ENCODE measurements around the gene ADSL.

Gene ADSL

DNA sequence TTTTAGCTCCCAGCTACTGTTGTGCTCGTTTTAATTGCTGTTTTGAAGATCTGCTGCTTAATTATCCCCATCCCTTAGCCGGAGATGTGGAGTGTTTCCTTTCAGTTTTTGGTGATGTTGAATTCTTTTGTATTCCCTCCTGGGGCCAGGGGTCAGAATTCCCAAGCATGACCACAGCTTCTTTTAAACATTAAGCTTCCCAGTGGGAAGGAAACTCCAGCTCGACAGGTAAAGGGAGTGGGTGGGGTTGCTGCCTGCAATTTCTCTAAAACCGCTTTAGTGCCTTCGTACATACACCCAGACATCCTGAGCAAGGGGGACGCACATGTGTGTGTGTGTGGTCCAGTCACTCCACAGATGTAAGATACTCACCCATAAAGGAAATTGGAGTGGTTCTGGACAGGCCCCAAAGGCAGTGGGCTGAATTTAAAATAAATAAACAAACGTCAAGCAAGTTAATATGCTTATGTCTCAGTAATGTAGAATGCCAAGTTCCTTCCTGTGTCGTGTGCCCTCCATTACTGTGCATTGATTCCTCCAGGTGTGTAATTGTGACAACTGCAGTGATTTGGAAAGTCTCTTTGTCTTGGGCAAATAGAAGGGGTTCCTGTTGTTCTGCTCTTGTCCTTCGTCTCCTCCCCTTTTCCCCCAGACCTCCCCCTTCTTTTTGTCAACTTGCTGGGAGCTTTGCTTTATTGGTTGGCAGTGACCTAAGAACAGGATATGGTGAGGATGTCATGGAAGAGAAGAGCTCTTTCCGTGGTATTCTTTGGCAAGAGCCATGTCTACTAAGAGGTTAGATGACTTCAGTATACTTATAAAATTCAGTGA lies 19.2 kb upstream of the ADSL start:
- FAIRE-seq (no peak), DNase-seq (ENCODE audit: low spot score) (no peak)

DNA sequence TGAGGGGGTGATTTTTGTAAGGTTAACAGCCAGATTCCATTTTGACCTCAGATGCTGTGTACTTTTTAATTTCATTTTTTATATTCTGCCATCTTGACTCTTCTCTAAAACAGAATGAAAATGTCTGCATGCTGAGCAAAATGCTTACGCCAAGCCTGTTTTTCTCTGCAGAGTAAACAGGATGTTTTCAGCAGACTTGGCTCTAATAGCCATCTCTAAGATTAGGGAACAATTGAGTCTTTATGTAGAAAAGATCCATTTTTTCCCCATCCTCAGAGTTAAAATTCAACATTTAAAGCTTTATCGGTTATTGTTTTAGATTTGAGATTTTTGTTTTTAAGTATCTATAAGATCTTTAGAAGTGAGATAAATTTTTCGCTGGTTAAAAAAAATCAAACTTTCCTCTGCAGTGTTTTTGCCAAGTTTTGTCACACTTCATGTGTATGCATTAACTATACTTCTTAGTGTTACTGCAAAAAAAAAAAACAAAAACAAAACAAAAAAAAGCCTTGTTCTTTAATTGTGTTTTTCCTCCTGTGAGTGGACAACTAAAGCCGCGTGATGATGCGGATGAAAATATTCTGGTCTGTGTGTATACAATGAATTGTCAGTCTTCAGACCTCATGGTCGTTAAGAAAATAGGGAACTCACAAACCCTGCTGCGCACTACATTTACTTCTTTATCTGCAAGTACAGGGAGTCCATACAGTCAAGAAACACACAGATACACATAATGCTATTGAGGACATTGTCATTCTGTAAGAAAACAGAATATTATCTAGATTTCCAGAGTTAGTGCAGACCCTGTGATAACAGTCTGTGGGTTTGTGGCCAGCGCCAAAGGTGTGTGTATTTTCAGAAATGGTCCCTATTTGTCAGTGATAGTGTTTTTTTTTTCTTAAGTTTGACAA lies 17.5 kb upstream of the ADSL start:
- FAIRE-seq (no peak), DNase-seq (ENCODE audit: low spot score) (no peak)

DNA sequence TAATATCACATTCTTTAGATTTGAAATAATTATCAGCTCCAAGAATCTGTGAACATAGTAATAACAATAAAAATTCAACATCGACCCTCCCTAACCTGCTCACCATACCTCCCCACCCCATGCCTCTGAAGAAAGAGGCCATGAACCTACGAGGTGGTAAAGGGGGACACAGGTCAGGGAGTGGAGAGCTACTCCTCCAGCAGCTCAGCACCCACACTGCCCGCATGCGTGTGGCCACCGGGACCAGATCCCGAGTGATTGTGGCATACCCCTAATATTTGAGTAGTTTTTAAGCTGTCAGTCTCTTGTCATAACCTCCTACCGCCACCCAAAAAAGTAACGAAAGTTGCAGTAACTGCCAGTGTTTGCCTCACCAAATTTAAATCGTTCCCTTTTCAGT lies 16.8 kb upstream of the ADSL start:
- no peak for DNase-seq (ENCODE audit: low spot score)
- no peak for FAIRE-seq

DNA sequence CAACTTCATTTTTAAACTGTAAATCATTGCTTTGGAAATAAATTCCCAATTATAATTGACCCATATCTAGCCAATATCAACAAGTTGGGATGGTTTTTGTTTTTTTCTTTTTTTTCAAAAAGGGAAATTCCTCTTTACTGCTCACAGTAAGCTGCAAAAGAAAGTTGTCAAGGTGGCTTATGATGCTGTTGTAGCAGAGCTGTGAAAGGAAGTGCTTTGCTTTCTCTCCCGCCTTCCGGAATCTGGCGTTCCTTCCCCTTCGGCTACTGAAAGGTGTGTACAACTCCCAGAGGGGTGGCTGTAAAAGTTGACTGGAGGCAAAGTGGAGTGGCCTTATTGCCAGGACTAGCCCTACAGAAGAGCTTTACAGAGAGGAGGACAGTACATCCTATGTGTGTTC lies 16.2 kb upstream of the ADSL start:
- DNase-seq (ENCODE audit: low spot score) (no peak), FAIRE-seq (no peak)

DNA sequence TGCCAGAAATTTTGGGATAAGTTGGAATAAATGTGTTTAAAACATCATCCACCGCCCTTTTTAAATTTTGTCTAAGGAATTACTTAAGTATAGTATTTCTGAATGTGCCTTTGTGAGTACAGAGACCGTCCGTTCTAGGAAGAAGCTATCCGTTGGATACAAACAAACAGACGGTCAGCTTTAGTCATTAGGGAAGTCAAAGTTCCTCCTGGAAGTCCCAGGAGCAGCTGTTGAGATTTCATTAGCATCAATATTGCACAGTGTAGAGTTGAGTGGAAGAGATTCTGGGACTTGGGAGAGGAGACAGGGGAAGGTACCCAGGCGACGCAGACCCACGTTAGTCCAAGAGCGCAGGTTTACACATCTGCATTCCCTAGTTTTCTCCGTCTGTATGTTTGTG lies 15.7 kb upstream of the ADSL start:
- DNase-seq (ENCODE audit: low spot score) (no peak), FAIRE-seq (no peak)

DNA sequence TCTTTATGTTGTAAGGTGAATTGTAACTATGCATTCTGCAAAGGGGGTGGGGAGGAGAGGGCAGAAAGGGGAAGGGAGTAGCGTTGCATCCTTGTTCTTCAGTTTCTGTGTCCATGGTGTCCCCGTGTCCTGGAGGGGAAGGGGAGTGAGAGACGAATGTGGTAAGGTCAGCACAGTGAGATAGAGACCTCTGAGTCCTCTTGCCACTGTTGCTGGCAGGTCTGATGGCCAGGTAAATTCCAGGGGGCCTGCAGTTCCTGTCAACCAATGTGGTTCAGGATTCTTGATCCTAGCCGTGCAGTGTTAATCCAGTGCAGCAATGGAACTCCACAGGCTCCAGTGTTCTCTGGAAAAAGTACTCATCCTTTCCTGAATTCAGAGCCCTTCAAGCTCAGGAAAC lies 14.6 kb upstream of the ADSL start:
- no peak for DNase-seq (ENCODE audit: low spot score)
- no peak for FAIRE-seq

DNA sequence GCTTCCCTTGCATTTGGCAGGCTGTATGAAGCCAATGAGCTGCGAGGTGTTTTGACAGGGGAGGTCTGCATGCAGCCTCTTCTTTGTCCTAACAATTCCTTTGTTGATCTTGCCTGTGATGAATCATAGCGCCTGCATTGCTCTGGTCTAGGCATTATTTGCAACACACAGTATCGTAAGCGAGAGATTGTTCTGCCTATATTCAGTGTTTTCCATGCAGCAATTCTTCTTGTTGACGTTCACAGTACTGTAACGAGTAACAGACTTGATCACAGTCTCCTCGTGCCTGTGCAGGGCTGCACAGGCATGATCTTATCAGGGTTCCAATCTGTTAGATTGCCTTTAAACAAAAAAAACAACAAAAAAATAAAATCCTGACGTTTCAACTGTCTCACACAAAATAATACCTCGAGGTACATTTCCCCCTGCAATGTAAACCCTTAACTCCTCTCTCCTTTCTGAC lies 13.9 kb upstream of the ADSL start:
- FAIRE-seq, result no peak
- DNase-seq (ENCODE audit: low spot score), result no peak

DNA sequence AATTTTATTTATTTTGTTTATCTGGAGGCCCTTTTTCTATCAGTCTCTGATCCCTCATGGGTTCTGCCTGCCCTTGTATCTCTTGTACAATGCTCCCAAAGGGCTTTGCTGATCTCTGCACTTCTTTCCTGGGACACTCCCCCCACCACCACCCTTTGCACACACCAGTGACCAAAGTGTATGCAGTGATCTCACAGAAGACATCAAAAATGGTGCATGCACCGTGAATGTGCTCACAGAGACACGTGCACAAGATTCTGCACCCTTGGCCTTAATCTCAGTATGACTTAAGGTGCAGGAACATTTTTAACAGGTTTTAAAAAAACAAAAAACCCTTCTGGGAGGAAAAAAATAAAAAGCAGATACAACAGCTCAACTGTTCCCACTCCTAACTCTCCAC lies 12.2 kb upstream of the ADSL start:
- no peak for DNase-seq (ENCODE audit: low spot score)
- no peak for FAIRE-seq

DNA sequence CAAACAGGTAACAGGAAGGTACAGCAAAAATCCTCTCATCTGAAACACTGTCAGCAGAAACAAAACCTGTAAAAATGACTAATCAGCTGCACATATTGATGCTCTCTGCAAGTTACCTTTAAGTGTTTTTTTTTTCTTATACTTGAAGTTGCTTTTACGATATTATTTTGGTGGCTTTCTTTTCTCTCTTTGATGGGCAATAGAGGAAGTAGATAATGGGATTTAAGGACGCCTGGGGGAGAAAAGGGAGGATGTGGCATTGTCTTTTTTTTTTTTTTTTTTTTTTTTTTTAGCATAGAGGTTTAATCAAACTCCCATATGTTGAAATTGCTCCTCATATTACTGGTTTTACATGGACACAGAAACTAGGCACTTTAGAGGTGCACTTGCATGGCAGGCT lies 11.4 kb upstream of the ADSL start:
- FAIRE-seq (no peak), DNase-seq (ENCODE audit: low spot score) (no peak)

DNA sequence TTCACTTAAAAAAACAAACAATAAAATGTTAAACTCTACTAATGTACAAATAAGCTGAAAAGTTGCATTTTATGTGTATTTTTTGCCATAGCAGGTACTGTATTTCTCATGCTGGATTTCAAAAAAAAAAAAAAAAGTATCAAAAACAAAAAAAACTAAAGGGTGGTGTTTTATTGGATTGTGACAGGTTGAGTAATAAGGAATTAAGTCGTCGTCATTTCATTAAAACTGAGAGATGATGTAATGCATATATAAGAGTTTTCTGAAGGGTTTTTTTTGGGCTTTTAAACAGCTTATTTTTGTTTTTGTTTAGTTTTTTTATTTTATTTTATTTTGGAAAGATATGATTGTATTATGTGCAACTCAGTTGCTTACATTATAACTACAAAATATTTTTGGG lies 10.9 kb upstream of the ADSL start:
- FAIRE-seq, result no peak
- DNase-seq (ENCODE audit: low spot score), result no peak

DNA sequence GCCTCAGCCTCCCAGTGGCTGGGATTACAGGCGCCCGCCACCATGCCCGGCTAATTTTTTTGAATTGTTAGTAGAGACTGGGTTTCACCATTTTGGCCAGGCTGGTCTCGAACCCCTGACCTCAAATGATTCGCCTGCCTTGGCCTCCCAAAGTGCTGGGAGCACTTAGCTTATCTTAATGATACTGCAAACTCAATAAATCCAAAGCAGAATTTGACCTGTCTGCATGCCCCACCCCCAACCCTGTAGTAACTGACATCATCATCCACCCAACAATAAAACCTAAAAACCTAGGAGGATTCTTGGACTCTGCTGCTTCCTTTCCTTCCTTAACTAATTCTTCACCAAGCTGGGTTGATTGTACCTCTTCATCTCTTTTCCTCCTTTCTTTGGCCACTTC lies 6.3 kb upstream of the ADSL start:
- no peak for FAIRE-seq
- no peak for DNase-seq (ENCODE audit: low spot score)

DNA sequence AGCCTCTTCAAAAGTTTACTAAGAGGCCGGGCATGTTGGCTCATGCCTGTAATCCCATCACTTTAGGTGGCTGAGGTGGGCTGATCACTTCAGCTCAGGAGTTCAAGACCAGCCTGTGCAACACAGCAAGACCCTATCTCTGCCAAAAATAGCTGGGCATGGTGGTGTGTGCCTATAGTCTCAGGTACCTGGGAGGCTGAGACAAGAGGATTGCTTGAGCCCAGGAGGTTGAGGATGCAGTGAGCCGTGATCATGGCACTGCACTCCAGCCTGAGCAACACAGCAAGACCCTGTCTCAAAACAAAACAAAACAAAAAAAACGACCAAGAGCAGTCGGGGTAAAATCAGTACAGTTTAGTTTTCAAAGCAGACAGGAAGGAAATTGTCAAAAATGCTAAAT lies 4.7 kb upstream of the ADSL start:
- no peak for DNase-seq (ENCODE audit: low spot score)
- no peak for FAIRE-seq

DNA sequence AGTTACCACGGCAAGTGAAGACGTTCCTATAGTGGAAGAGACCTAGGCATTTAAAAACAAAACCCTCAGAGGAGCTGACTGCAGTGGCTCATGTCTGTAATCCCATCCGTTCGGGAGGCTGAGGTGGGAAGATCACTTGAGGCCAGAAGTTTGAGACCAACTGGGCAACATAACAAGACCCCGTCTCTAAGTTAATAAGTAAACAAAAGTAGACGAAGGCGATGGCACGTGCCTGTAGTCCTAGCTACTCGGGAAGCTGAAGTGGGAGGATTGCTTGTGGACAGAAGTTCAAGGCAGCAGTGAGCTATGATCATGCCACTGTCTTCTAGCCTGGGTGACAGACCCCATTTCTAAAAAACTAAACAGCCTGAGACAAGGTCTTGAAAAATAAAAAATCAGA lies 3.8 kb upstream of the ADSL start:
- FAIRE-seq, result no peak
- no peak for DNase-seq (ENCODE audit: low spot score)

DNA sequence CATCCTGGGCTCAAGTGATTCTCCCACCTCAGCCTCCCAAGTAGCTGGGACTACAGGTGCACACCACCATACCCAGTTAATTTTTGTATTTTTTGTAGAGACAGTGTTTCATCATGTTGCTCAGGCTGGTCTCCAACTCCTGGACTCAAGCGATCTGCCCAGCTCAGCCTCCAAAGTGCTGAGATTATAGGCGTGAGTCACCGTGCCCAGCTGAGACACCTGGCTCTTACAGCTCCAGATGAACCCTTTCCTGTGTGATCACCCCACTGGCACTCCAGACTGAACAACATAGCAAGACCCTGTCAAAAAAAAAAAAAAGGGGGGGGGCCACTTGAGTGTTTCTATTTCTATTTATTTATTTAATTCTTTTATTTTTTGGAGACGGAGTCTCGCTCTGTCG lies 1.0 kb upstream of the ADSL start:
- DNase-seq (ENCODE audit: low spot score) (peak; percentile 36), FAIRE-seq (no peak)

DNA sequence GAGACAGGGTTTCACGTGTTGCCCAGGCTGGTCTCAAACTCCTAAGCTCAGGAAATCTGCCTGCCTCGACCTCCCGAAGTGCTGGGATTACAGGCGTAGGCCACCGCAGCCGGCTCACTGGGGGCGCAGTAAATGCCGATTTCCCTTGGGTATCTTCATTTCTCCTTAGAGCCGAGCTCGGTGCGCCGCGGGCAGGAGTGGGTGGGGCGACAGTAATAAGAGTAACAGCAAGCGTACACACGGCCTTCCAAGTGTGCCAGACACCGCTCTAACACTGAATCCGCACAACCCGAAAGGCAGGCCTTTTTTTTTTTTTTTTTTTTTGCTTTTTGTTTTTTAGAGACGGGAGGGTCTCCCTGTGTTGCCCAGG lies 500 bp upstream of the ADSL start:
- no peak for FAIRE-seq
- DNase-seq (ENCODE audit: low spot score), result no peak

DNA sequence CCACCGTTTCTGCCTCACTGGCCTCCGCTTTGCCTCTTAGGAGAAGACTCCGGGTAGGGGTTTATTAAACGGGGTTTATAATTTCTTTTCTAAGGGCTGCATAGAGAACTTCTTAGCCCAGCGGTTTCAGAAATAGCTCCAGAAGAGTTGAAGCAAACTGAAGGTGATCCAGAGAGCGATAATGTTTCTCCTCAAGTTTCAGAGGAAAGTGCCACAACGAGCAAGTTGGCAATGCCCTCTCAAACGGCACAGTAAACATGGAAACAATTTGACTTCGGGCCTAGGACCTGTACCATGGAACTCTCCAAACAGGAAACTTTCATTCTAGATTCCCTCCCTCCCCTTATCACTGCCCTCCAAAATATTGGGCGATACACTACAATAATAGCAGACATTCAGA lies 1.0 kb downstream of the ADSL start:
- no peak for DNase-seq (ENCODE audit: low spot score)
- no peak for FAIRE-seq

DNA sequence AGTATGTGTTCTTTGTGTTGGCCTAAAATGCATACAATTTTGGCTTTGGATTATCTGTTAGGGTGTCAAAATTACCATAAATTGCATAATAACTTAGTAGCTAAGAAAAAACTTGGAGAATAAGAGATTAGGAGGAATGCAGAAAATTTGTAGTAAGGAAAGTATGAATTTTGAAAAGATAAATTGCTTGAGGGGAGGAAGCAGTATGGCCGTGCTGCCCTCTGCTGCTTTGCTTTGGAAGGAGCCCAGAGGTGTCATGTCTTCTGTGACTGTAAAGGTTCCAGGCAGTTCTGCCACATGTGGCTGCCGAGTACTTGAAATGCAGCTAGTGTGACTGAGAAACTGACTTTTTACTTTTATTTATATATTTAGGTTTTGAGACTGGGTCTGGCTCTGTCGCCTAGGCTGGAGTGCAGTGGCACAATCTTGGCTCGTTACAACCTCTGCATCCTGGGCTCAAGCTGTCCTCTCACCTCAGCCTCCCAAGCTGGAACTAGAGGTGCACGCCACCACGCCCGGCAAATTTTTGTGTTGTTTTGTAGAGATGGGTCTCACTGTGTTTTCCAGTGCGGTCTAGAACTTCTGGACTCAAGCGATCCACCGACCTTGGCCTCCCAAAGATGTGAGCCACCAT lies 1.8 kb downstream of the ADSL start:
- FAIRE-seq, result no peak
- peak; percentile 31 for DNase-seq (ENCODE audit: low spot score)

DNA sequence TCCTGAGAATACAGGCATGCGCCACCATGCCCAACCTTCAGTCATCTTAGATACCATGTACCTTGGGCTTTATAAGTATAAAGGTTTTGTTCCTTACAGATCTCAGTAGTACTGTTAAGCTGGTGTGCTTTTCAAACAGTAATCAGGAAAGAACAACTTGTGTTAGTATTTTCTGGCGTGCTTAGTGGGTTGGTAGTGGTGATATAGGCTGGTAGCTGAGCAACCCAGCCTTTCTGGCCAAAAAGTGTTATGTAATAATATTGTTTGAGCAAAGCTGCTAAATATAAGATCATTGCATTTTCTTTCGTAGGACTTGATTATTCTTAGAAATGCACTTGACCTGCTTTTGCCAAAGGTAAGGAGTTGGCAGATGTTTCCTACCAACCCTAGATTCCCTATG lies 6.5 kb downstream of the ADSL start:
- DNase-seq (ENCODE audit: low spot score), result no peak
- FAIRE-seq, result no peak

DNA sequence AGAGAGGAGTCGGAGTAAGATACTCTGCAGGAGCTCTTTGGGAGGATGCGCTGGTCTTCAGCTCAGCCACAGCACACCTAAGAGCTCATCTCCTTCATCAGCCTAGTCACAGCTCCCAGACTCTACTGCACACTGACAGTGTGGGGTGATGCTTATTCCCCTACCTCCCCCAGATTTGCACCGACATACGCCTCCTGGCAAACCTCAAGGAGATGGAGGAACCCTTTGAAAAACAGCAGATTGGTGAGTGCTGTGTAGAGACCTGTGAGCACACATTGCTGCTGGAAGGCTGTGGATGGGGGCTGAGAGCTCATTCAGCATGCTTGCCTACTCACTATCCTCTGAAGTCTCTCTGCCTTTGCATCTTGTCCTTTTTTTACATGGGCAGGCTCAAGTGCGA lies 14.8 kb downstream of the ADSL start:
- FAIRE-seq (no peak), DNase-seq (ENCODE audit: low spot score) (no peak)

DNA sequence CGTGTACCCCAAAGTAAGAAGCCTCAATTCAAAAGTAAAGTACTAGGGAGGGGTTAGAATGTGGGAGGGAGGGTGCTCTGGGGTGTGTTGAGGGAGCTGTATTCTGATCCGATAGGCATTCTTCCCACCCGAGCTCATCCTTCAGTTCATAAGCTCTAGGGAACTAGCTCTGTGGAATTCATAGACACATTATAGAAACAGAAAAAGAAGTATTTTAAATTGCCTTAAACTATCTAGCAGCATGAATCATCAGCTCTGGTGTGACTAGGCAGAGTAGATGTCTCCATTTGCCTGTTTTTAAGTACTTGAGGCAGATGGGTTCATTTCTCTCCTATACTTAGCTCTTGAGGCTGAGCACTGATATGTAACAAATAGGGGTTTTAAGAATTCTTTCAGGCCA lies 16.8 kb downstream of the ADSL start:
- FAIRE-seq, result no peak
- no peak for DNase-seq (ENCODE audit: low spot score)

DNA sequence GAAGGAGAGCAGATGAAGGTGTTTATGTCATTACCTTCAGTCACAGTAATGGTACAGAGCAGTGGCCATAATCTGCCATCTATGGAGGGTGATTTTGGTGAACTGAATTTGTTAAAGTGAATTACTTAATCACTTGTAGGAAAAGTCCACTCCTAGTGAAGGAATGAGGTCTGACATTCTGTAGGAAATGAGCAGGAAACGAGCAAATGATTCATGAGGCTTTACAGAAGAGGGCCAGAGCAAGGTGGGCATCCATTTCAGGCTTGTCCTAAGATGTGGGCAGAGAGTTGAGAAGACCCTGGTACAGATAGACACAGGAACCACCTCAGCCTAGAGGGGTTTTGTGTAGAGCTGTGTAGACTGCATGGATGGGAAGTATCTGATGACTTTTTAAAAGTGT lies 18.1 kb downstream of the ADSL start:
- FAIRE-seq (no peak), DNase-seq (ENCODE audit: low spot score) (no peak)

DNA sequence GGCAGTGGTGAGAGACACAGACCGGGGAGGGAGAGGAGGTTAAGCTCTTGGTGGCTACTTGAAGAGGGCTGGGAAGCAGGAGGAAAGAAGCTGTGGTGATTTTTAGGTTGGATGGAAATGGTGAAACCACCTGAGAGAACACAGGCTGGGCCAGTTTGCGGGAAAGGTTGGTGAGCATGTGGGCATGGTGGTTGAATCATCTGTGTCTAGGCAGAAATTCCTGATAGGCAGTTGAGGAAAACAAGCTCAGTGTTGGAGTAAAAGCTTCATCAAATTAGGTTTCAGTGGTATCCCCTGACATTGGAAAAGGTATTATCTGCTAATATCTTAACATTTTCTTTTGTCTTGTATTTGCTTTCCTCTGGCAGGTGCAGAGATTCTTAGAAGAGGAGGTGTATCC lies 19.8 kb downstream of the ADSL start:
- no peak for FAIRE-seq
- no peak for DNase-seq (ENCODE audit: low spot score)
